MM.1S (cell line): Measurements from ENCODE around the gene DHFR.

ENCODE experiments used
- EZH2 ChIP-seq: fragments of 300-600 bp; sonication (generic); optimal IDR thresholded peaks from 2 replicates; pipeline ENCODE3; 2017; ENCODE audit warnings: low read depth, mild to moderate bottlenecking, antibody characterized with exemption, low read length, mixed read lengths
- TF ChIP-seq, protein P1 (sequence below): fragments of 300-600 bp; sonication (generic); IDR thresholded peaks from 2 replicates; pipeline ENCODE4 v1.5.1; 2016; ENCODE audit warnings: antibody characterized with exemption, low read length, mixed read lengths

DNA sequence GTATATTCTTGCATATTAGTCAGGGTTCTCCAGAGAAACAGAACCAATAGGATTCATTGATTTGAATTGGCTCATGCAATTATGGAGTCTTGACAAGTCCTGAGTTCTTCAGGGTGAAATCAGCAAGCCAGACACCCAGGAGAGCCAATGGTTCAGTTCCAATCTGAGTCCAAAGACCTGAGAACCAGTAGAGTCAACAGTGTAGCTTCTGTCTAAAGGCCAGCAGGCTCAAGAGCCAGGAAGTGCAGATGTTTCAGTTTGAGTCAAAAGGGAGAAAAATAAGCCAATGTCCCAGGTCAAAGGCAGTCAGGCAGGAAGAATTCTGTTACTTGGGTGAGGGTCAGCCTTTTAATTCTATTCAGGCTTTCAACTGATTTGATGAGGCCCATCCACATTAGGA is 47.0 kb downstream of the DHFR start:
- TF ChIP-seq, protein P1, sequence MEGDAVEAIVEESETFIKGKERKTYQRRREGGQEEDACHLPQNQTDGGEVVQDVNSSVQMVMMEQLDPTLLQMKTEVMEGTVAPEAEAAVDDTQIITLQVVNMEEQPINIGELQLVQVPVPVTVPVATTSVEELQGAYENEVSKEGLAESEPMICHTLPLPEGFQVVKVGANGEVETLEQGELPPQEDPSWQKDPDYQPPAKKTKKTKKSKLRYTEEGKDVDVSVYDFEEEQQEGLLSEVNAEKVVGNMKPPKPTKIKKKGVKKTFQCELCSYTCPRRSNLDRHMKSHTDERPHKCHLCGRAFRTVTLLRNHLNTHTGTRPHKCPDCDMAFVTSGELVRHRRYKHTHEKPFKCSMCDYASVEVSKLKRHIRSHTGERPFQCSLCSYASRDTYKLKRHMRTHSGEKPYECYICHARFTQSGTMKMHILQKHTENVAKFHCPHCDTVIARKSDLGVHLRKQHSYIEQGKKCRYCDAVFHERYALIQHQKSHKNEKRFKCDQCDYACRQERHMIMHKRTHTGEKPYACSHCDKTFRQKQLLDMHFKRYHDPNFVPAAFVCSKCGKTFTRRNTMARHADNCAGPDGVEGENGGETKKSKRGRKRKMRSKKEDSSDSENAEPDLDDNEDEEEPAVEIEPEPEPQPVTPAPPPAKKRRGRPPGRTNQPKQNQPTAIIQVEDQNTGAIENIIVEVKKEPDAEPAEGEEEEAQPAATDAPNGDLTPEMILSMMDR, result no peak
- no peak for TF ChIP-seq EZH2
